Measurements from ENCODE around the gene TRMT61A. TPM values are rescaled to one million over a fixed set of nuclear protein-coding genes. Genes with fewer than 3 reads are reported as not detected.

The TRMT61A gene
- total and polyA plus RNA-seq, 2 of the 4 experiments (the other 2 are of a cell fraction) = 5.7 to 16.2 TPM

- Histone ChIP-seq H3K79me1 (ENCODE audit: low read depth in 1 of 2, low read length in 2 of 2) (0 out of 4 replicates have a peak, but pooled peaks cover 0 to 7% of the 10 kb centered on the region in 2 experiments), H2AFZ (replicated peaks; ENCODE audit: low read length, poor library complexity) (no peak overlapping the region), H3K4me3 (ENCODE audit: insufficient read depth, low read depth, low read length) (no peak overlapping the region), H4K20me1 (ENCODE audit: insufficient read depth, low read length) (peaks cover 24% of the 10 kb centered on the region), H4K8ac (ENCODE audit: low read depth in 2 of 2, low read length in 2 of 2) (no peak overlapping the region), H3K4me1 (ENCODE audit: control insufficient read depth, insufficient read depth, low read length) (peaks cover 20% of the 10 kb centered on the region), H4K5ac (ENCODE audit: low read depth, low read length) (no peak overlapping the region), H2AK5ac (ENCODE audit: low read depth, low read length) (no peak overlapping the region), H3K4ac (ENCODE audit: low read depth, low read length) (no peak overlapping the region), H3K14ac (replicated peaks; ENCODE audit: low read depth, low read length) (no peak overlapping the region), H4K91ac (ENCODE audit: insufficient read depth, low read depth, low read length) (no peak overlapping the region), H2AK9ac (replicated peaks; ENCODE audit: low read depth, low read length, poor library complexity) (no peak overlapping the region), H3K4me2 (ENCODE audit: low read depth, low read length) (no peak overlapping the region), H2BK15ac (ENCODE audit: low read depth, low read length) (no peak overlapping the region), H2BK5ac (ENCODE audit: low read depth, low read length, poor library complexity, severe bottlenecking) (no peak overlapping the region), H3K18ac (ENCODE audit: low read depth, low read length) (no peak overlapping the region), H3K9ac (ENCODE audit: low read depth, low read length) (no peak overlapping the region), H3K9me3 (ENCODE audit: control insufficient read depth, insufficient read depth, low read length) (no peaks in the 10 kb centered on the region), H3K27me3 (ENCODE audit: control insufficient read depth, insufficient read depth, low read length) (no peaks in the 10 kb centered on the region), H3K36me3 (ENCODE audit: control insufficient read depth, insufficient read depth, low read length) (peaks cover 4% of the 10 kb centered on the region; the same call in 1 of the 2 replicates), H3K9me1 (ENCODE audit: insufficient read depth, low read length) (no peaks in the 10 kb centered on the region), H2BK20ac (ENCODE audit: low read depth, low read length) (no peak overlapping the region), H3K27ac (ENCODE audit: insufficient read depth, low read length) (no peak overlapping the region), H3K23ac (ENCODE audit: low read depth, low read length) (no peak overlapping the region), H2BK120ac (ENCODE audit: low read depth, low read length) (no peak overlapping the region), H3K56ac (ENCODE audit: extremely low read depth, insufficient read depth, low read length) (no peak overlapping the region)
- dilution Hi-C loops (cut with HindIII; ENCODE audit: low sequenced_read_pairs, unreplicated experiment) (no loop called here), intact Hi-C loops (cut with micrococcal nuclease) (no loop called here), in situ Hi-C loops (cut with MboI; ENCODE audit: low sequenced_read_pairs) (no loop called here)
- BruUV-seq (replicated peaks) = no TSS peak
- WGBS, 2 experiments (ENCODE audit: extremely low coverage in 2 of 2, insufficient read length in 1 of 2) = 84% methylated on average over 6 of the region's 10 CpGs; no CpG with 5 or more reads in 1 of the 2 experiments
- ChIA-PET POLR2A (ENCODE audit: unreplicated experiment) (no interaction called here), CTCF (no interaction called here)
- no peak for DNase-seq
- no peak for ATAC-seq (ENCODE audit: low read depth)
- TF ChIP-seq MAFK (IDR thresholded peaks at IDR 0.05; ENCODE audit: low read depth, low read length) = no peak
- no peak for TF ChIP-seq MXI1 (IDR thresholded peaks at IDR 0.05; ENCODE audit: borderline replicate concordance, low read depth, low read length)
- TF ChIP-seq USF2 (IDR thresholded peaks at IDR 0.05; ENCODE audit: low read depth, low read length) = no peak
- no peak for TF ChIP-seq RFX5 (IDR thresholded peaks at IDR 0.05; ENCODE audit: low read depth, low read length)
- no peak for TF ChIP-seq ELK1 (IDR thresholded peaks at IDR 0.05; ENCODE audit: borderline replicate concordance, low read depth, low read length)
- TF ChIP-seq SMC3 (IDR thresholded peaks at IDR 0.05; ENCODE audit: low read depth, low read length) = no peak
- TF ChIP-seq RAD21 (IDR thresholded peaks at IDR 0.05; ENCODE audit: low read length) = no peak
- TF ChIP-seq CEBPB (IDR thresholded peaks at IDR 0.05; ENCODE audit: low read depth, low read length) = no peak
- TF ChIP-seq NFE2L2 (IDR thresholded peaks at IDR 0.05; ENCODE audit: low read depth, low read length) = no peak
- TF ChIP-seq POLR2A (IDR thresholded peaks at IDR 0.05; ENCODE audit: low read depth, low read length) = no peak
- TF ChIP-seq MAZ (IDR thresholded peaks at IDR 0.05; ENCODE audit: borderline replicate concordance, low read depth, low read length) = no peak
Measured at GRCh38 chr14:103516426-103517173, 12.4 kb upstream of the TRMT61A start.
